GM12892 (cell line): ENCODE measurements around the gene MOK.
"Not testable (repeated sequence)": the region's sequence is repeated elsewhere in the genome, so short reads cannot be mapped to it uniquely, and the experiment has no call there.

Source experiments
- DNase-seq: peaks from one replicate; pipeline ENCODE4 v3.0.0; 2011; ENCODE audit not compliant: insufficient read length
- FAIRE-seq: peaks from 2 replicates; lab custom pipeline; 2011; peaks lifted over from hg19 to GRCh38; lab: Jason Lieb, UNC
- POLR2A ChIP-seq: IDR thresholded peaks from 2 replicates; pipeline ENCODE4 v1.6.1; 2011; ENCODE audit warnings: low read depth, low read length, control low read depth
- POLR2AphosphoS5 ChIP-seq: IDR thresholded peaks from 2 replicates; pipeline ENCODE4 v1.6.1; 2011; ENCODE audit warnings: low read depth, low read length, control low read depth
- TAF1 ChIP-seq: IDR thresholded peaks from 2 replicates; pipeline ENCODE4 v1.6.1; 2011; ENCODE audit warnings: low read depth, mild to moderate bottlenecking, control low read depth, low read length, borderline replicate concordance

MOK gene

GRCh38 chr14:102320033-102320660 is 15.2 kb upstream of the MOK start:
- TF ChIP-seq POLR2AphosphoS5 (no peak), TAF1 (0 out of 2 replicates have a peak, but pooled peaks have one; percentile 37), POLR2A (no peak)
- FAIRE-seq (peak; percentile 70), DNase-seq (peak; percentile 48)

DNA sequence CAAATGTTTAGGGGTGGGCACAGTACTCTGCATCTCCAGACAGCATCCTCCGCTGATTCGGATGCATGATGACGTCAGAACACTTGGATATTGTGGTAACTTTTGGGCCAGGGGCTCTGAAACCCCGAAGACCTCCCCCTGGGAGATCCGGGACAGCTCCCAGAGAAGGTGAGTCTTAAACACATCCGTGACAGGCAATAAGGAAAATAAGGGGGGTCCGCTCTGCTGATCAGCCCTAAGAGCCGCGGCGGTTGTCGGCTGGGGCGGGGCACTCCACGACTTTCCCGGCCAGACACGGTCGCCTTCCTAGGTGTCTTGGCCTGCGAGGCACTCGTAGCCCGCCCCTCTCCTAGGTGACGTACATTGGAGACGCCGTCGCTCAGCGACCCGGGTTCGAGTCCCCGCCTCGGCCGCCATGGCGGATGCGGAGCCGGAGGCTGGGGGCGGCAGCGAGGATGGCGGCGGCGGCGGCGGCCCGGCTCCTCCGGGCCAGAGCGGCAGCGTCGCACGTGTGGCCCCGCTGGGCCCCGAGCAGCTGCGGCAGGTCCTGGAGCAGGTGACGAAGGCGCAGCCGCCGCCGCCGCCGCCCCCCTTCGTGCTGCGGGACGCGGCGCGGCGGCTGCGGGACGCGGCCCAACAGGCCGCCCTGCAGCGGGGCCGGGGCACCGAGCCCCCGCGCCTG is 14.5 kb upstream of the MOK start, which contains the start of gene ZNF839:
ZNF839 (plus strand) TSS at position 396 of the 682 bp plus-strand sequence; CDS start at position 416, 20 bp downstream.
- DNase-seq (peak; percentile 89), FAIRE-seq (peak; percentile 84)
- TF ChIP-seq TAF1 (no peak), POLR2A (peak; percentile 30; the same call in 1 of the 2 replicates)

GRCh38 chr14:102318781-102319276 is 13.9 kb upstream of the MOK start:
- DNase-seq (no peak), FAIRE-seq (peak; percentile 17)
- TF ChIP-seq POLR2A (no peak), POLR2AphosphoS5 (no peak), TAF1 (no peak)

GRCh38 chr14:102317564-102318248 is 12.7 kb upstream of the MOK start:
- TF ChIP-seq TAF1 (no peak), POLR2A (no peak), POLR2AphosphoS5 (no peak)
- no peak for FAIRE-seq
- DNase-seq = no peak

GRCh38 chr14:102316743-102317563 is 12.0 kb upstream of the MOK start:
- peak; percentile 85 for FAIRE-seq
- DNase-seq = peak; percentile 84
- no peak for TF ChIP-seq POLR2AphosphoS5
- no peak for TF ChIP-seq TAF1
- no peak for TF ChIP-seq POLR2A

GRCh38 chr14:102316338-102316742 is 11.4 kb upstream of the MOK start:
- DNase-seq = no peak
- FAIRE-seq = no peak
- TF ChIP-seq POLR2A = no peak
- no peak for TF ChIP-seq POLR2AphosphoS5
- no peak for TF ChIP-seq TAF1

DNA sequence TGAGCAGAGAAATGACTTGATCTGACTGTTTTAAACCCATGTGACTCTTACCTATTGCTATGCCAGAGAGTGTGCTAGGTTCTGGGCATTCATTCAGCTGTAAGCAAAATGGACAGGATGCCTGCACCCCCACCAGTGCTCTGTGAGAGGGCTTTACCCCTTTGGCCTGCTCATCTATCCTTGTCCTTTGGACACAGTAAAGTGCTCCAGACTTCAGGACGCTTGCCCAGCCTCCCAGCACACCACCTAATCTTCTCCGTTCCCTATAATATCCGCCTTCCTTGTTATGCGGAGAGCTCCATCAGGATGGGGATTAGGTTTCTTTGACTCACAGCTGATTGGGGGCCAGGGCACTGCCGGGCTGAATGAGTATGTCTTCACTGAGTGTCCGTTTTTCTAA is 10.2 kb upstream of the MOK start:
- no peak for TF ChIP-seq POLR2AphosphoS5
- no peak for TF ChIP-seq TAF1
- no peak for TF ChIP-seq POLR2A
- no peak for FAIRE-seq
- DNase-seq = no peak

- FAIRE-seq = peak; percentile 74
- no peak for TF ChIP-seq TAF1
- no peak for TF ChIP-seq POLR2A
- TF ChIP-seq POLR2AphosphoS5 = no peak
- peak; percentile 83 for DNase-seq
Measured at GRCh38 chr14:102314242-102315011, 9.5 kb upstream of the MOK start.

GRCh38 chr14:102303664-102304063 is 1.3 kb downstream of the MOK start:
- FAIRE-seq (no peak), DNase-seq (no peak)
- TF ChIP-seq POLR2A (no peak), POLR2AphosphoS5 (no peak), TAF1 (no peak)

- not testable (repeated sequence) for FAIRE-seq, DNase-seq
Measured at GRCh38 chr14:102298303-102299070, 6.5 kb downstream of the MOK start.
